DND-41 (cell line): ENCODE measurements around the gene ATF7IP.

ENCODE experiments used
- ATAC-seq: fragments of 200-7000 bp; cut with Tn5 transposase; 3 replicates; pipeline ENCODE4 v1.9.1; 2021; ENCODE audit warnings: low read depth; ENCODE audit not compliant: insufficient read depth
- DNase-seq: peaks from one replicate; pipeline ENCODE4 v3.0.0-alpha.2; 2020
- H2AFZ ChIP-seq: 2 replicates; pipeline ENCODE4 v1.6.0; 2012; ENCODE audit warnings: low read depth, low read length
- H3K27ac ChIP-seq: 2 replicates; pipeline ENCODE4 v1.5.1; 2012; ENCODE audit warnings: low read length, inconsistent platforms
- H3K27me3 ChIP-seq: fragments of 200-600 bp; sonication (generic); 2 replicates; pipeline ENCODE4 v1.6.0; 2012; ENCODE audit warnings: low read length, mild to moderate bottlenecking, inconsistent platforms; ENCODE audit not compliant: insufficient read depth, poor library complexity
- H3K36me3 ChIP-seq: 2 replicates; pipeline ENCODE4 v1.5.1; 2012; ENCODE audit warnings: low read length, inconsistent platforms; ENCODE audit not compliant: insufficient read depth
- H3K4me1 ChIP-seq: 2 replicates; pipeline ENCODE4 v1.5.1; 2012; ENCODE audit warnings: mild to moderate bottlenecking, low read length; ENCODE audit not compliant: insufficient read depth
- H3K4me2 ChIP-seq: 2 replicates; pipeline ENCODE4 v1.6.0; 2012; ENCODE audit warnings: mild to moderate bottlenecking, moderate library complexity, low read length, inconsistent platforms; ENCODE audit not compliant: insufficient read depth
- H3K4me3 ChIP-seq, 2 experiments: fragments of 200-600 bp in 1 of 2; shearing (Covaris generic) in 1 of 2; 2 replicates each; pipeline ENCODE4 v1.5.1; 2012 to 2016; ENCODE audit warnings: inconsistent platforms in 2 of 2, low read length in 2 of 2, mild to moderate bottlenecking in 2 of 2, low read depth in 1 of 2, moderate library complexity in 1 of 2
- H3K79me2 ChIP-seq: 2 replicates; pipeline ENCODE4 v1.6.0; 2012; ENCODE audit warnings: low read length, inconsistent platforms; ENCODE audit not compliant: insufficient read depth
- H3K9ac ChIP-seq: 2 replicates; pipeline ENCODE4 v1.6.0; 2012; ENCODE audit warnings: low read depth, mild to moderate bottlenecking, inconsistent platforms, low read length, moderate library complexity
- H3K9me3 ChIP-seq: 2 replicates; pipeline ENCODE4 v1.5.1; 2012; ENCODE audit warnings: low read length, moderate library complexity, mild to moderate bottlenecking, inconsistent platforms; ENCODE audit not compliant: insufficient read depth, severe bottlenecking
- H4K20me1 ChIP-seq: 2 replicates; pipeline ENCODE4 v1.6.0; 2012; ENCODE audit warnings: low read length; ENCODE audit not compliant: insufficient read depth
- EZH2 ChIP-seq: IDR thresholded peaks from 3 replicates; pipeline ENCODE4 v1.6.1; 2012; ENCODE audit warnings: borderline replicate concordance, low read depth, mild to moderate bottlenecking, moderate library complexity, low read length, inconsistent platforms; ENCODE audit not compliant: severe bottlenecking
- TF ChIP-seq, protein P1 (sequence below): IDR thresholded peaks from 2 replicates; pipeline ENCODE4 v1.5.1; 2012; ENCODE audit warnings: borderline replicate concordance, low read length, moderate library complexity, mild to moderate bottlenecking; ENCODE audit not compliant: poor library complexity, severe bottlenecking; ENCODE audit errors: extremely low read depth

Gene ATF7IP

GRCh38 chr12:14408208-14408607 lies 42.7 kb downstream of the ATF7IP start:
- ATAC-seq (peak; percentile 77), DNase-seq (no peak)
- H3K27me3 ChIP-seq, result no peaks in the 10 kb centered on the region
- no peaks in the 10 kb centered on the region for H3K36me3 ChIP-seq
- H3K9me3 ChIP-seq, result no peaks in the 10 kb centered on the region
- no peak overlapping the region for H3K27ac ChIP-seq
- H3K9ac ChIP-seq, result no peak overlapping the region
- H4K20me1 ChIP-seq, result peaks cover 6% of the 10 kb centered on the region; the same call in 1 of the 2 replicates
- no peak overlapping the region for H3K4me3 ChIP-seq
- H3K4me1 ChIP-seq, result peaks cover 32% of the 10 kb centered on the region
- no peak for TF ChIP-seq EZH2
- TF ChIP-seq, protein P1, sequence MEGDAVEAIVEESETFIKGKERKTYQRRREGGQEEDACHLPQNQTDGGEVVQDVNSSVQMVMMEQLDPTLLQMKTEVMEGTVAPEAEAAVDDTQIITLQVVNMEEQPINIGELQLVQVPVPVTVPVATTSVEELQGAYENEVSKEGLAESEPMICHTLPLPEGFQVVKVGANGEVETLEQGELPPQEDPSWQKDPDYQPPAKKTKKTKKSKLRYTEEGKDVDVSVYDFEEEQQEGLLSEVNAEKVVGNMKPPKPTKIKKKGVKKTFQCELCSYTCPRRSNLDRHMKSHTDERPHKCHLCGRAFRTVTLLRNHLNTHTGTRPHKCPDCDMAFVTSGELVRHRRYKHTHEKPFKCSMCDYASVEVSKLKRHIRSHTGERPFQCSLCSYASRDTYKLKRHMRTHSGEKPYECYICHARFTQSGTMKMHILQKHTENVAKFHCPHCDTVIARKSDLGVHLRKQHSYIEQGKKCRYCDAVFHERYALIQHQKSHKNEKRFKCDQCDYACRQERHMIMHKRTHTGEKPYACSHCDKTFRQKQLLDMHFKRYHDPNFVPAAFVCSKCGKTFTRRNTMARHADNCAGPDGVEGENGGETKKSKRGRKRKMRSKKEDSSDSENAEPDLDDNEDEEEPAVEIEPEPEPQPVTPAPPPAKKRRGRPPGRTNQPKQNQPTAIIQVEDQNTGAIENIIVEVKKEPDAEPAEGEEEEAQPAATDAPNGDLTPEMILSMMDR, result no peak
- H3K79me2 ChIP-seq, result peaks cover 100% of the 10 kb centered on the region
- no peak overlapping the region for H2AFZ ChIP-seq
- H3K4me2 ChIP-seq, result no peak overlapping the region

GRCh38 chr12:14410177-14410576 lies 44.7 kb downstream of the ATF7IP start:
- H2AFZ ChIP-seq, result no peak overlapping the region
- no peak overlapping the region for H3K4me2 ChIP-seq
- no peak for TF ChIP-seq EZH2
- TF ChIP-seq, protein P1, result no peak
- H3K9ac ChIP-seq, result no peak overlapping the region
- peaks cover 6% of the 10 kb centered on the region; the same call in 1 of the 2 replicates for H4K20me1 ChIP-seq
- peaks cover 26% of the 10 kb centered on the region for H3K4me1 ChIP-seq
- DNase-seq (no peak), ATAC-seq (no peak)
- no peaks in the 10 kb centered on the region for H3K36me3 ChIP-seq
- no peaks in the 10 kb centered on the region for H3K9me3 ChIP-seq
- peaks cover 100% of the 10 kb centered on the region for H3K79me2 ChIP-seq
- H3K4me3 ChIP-seq, result no peak overlapping the region
- H3K27me3 ChIP-seq, result no peaks in the 10 kb centered on the region
- no peak overlapping the region for H3K27ac ChIP-seq

DNA sequence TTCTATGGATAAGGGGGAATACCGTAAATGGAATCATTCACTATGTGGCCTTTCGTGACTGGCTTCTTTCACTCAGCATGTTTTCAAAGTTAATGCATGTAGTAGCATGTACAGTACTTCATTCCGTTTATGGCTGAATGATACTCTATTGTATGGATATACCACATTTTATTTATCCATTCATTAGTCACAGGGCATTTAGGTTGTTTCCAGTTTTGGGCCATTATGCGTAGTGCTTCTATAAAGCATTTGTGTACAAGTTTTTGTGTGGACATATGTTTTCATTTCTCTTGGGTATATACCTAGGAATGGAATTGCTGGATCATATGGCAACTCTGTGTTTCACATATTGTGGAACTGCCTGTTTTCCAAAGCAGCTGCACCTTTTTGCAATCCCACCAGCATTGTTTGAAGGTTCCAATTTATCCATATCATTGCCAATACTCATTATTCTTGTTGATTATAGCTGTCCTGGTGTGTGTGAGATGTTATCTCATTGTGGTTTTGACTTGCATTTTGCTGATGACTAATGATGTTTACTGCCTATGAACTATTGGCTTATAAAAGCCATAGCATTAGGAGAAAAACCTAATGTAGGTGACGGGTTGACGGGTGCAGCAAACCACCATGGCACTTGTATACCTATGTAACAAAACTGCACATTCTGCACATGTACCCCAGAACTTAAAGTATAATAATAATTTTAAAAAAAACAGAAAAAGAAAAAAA lies 45.5 kb downstream of the ATF7IP start:
- DNase-seq, result no peak

More for the DNA sequence above, 45.5 kb downstream of the ATF7IP start:
- H3K4me1 ChIP-seq, result peaks cover 32% of the 10 kb centered on the region
- peak; percentile 56; the same call in 2 of the 3 replicates for ATAC-seq
- H3K9me3 ChIP-seq, result no peaks in the 10 kb centered on the region
- no peaks in the 10 kb centered on the region for H3K36me3 ChIP-seq
- H3K27me3 ChIP-seq, result no peaks in the 10 kb centered on the region
- peaks cover 6% of the 10 kb centered on the region; the same call in 1 of the 2 replicates for H4K20me1 ChIP-seq
- TF ChIP-seq EZH2, result no peak
- TF ChIP-seq, protein P1, result no peak
- peaks cover 100% of the 10 kb centered on the region for H3K79me2 ChIP-seq
- no peak overlapping the region for H3K9ac ChIP-seq
- H2AFZ ChIP-seq, result no peak overlapping the region
- H3K4me3 ChIP-seq, result no peak overlapping the region
- no peak overlapping the region for H3K4me2 ChIP-seq
- H3K27ac ChIP-seq, result no peak overlapping the region
